ENCODE data around the gene FARP2. TPM values are rescaled to one million over a fixed set of nuclear protein-coding genes. Genes with fewer than 3 reads are reported as not detected.

The FARP2 gene
- total and polyA plus RNA-seq, 10 of the 15 experiments (the other 5 are each of a cell fraction or from before 2014, with no cell fraction given), result 5.5 to 67.5 (median 36.8) TPM

DNA sequence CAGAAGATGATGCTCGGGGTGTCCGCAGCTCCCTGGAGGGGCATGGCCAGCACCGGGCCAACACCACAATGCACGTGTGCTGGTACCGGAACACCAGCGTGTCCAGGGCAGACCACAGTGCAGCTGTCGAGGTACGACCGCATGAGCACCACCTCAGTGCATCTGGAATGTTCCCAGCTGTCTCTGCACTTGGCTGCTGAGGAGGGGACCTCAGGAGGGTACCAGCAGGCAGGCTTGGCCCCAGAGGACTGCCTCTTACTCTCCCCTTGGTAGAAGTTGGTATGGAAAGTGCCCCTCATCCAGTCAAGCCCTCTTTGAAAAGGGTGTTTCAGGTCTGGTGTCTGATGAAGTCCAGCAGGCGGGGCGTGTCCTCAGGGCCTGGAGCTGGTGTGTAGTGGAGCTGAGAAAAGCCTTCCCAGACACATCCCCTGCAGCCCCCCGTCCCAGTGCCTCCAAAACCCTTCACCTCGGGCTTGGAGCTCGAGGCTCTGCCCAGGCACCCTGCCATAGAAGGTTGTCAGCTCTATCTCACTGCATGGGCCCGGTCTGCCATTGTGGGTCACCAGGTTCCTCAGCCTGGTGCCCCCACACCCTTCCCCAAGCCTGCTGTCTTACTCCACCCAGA, 135.6 kb downstream of the FARP2 start:
- ATAC-seq (no peak), FAIRE-seq (no peak), DNase-seq (ENCODE audit: low read depth, low spot score) (no peak)
- H3K9me3 ChIP-seq (replicated peaks; ENCODE audit: control insufficient read depth, insufficient read depth, low read length), result no peaks in the 10 kb centered on the region
- no peaks in the 10 kb centered on the region for H4K20me1 ChIP-seq (ENCODE audit: control insufficient read depth, insufficient read depth)
- no peak overlapping the region for H3K27ac ChIP-seq (ENCODE audit: control insufficient read depth, insufficient read depth)
- ChIA-PET POLR2A (no interaction called here), SMC1A (ENCODE audit: uncharacterized antibody, unreplicated experiment) (interaction anchor here (1.5 kb wide), 1 partner anchor 133 kb away, joined by 4 read pairs; no protein-coding TSS in a partner anchor), CTCF (no interaction called here), RAD21 (ENCODE audit: unreplicated experiment) (no interaction called here)
- H3K27me3 ChIP-seq (replicated peaks in 1 of 2; ENCODE audit: control insufficient read depth in 2 of 2, insufficient read depth in 2 of 2, low read length in 1 of 2), result no peaks in the 10 kb centered on the region
- intact Hi-C loops (cut with micrococcal nuclease; ENCODE audit: unreplicated experiment), result no loop called here
- no peaks in the 10 kb centered on the region for H3K4me1 ChIP-seq (ENCODE audit: control insufficient read depth, insufficient read depth, low read length)
- BruUV-seq (replicated peaks), result no TSS peak
- H3K4me3 ChIP-seq, result no peak overlapping the region
- H2AFZ ChIP-seq (ENCODE audit: control insufficient read depth, low read depth, low read length), result no peak overlapping the region
- H3K79me2 ChIP-seq (ENCODE audit: control insufficient read depth, insufficient read depth, low read length), result no peaks in the 10 kb centered on the region
- 89% methylated on average over 13 of the region's 15 CpGs for WGBS (ENCODE audit: insufficient coverage, insufficient replicate concordance, low lambda C conversion rate, missing lambda C conversion rate)
- in situ Hi-C loops (cut with MboI), result no loop called here
- no peak overlapping the region for H3K4me2 ChIP-seq (ENCODE audit: control insufficient read depth, insufficient read depth)
- H3K9ac ChIP-seq (ENCODE audit: control insufficient read depth, insufficient read depth, low read length), result no peak overlapping the region
- TF ChIP-seq POLR2A (IDR thresholded peaks at IDR 0.05; ENCODE audit: low read depth, low read length) (peak; percentile 21; the same call in 1 of the 2 replicates), GATAD2B (conservative IDR thresholded peaks at IDR 0.05; ENCODE audit: low read depth) (no peak)
- TF ChIP-seq, protein P1, sequence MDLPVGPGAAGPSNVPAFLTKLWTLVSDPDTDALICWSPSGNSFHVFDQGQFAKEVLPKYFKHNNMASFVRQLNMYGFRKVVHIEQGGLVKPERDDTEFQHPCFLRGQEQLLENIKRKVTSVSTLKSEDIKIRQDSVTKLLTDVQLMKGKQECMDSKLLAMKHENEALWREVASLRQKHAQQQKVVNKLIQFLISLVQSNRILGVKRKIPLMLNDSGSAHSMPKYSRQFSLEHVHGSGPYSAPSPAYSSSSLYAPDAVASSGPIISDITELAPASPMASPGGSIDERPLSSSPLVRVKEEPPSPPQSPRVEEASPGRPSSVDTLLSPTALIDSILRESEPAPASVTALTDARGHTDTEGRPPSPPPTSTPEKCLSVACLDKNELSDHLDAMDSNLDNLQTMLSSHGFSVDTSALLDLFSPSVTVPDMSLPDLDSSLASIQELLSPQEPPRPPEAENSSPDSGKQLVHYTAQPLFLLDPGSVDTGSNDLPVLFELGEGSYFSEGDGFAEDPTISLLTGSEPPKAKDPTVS (IDR thresholded peaks at IDR 0.05; ENCODE audit: low read depth, low read length), result no peak
- H3K36me3 ChIP-seq (ENCODE audit: control insufficient read depth in 2 of 2, insufficient read depth in 2 of 2, low read length in 1 of 2), result peaks cover 0 to 10% of the 10 kb centered on the region in 2 experiments; a peak in 3 of 4 replicates

DNA sequence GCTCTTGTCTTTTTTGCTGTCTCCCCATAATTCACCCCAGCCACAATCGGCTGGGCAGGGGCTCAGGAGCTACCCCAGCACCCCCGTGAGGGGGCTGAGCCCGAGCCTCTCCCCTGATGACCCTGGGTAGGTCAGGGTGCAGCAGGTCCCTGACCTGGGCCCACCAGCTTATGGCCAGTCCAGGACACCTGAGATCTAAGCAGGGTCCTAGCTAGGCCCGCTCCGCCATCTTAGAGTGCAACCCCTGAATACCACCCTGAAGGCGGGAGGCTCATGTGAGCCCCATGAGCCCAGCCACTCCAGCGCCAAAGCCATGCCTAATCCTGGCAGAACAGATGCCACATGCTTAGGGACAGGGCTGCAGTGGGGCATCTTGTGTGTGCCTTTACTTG, 136.1 kb downstream of the FARP2 start:
- no peak for DNase-seq (ENCODE audit: low read depth, low spot score)
- in situ Hi-C loops (cut with MboI) (no loop called here), intact Hi-C loops (cut with micrococcal nuclease; ENCODE audit: unreplicated experiment) (no loop called here)
- no peaks in the 10 kb centered on the region for H3K4me1 ChIP-seq (ENCODE audit: control insufficient read depth, insufficient read depth, low read length)
- no peaks in the 10 kb centered on the region for H3K27me3 ChIP-seq (replicated peaks in 1 of 2; ENCODE audit: control insufficient read depth in 2 of 2, insufficient read depth in 2 of 2, low read length in 1 of 2)
- no peak overlapping the region for H2AFZ ChIP-seq (ENCODE audit: control insufficient read depth, low read depth, low read length)
- no peak overlapping the region for H3K4me3 ChIP-seq
- no peaks in the 10 kb centered on the region for H3K9me3 ChIP-seq (replicated peaks; ENCODE audit: control insufficient read depth, insufficient read depth, low read length)
- TF ChIP-seq RELA (IDR thresholded peaks at IDR 0.05; ENCODE audit: borderline replicate concordance, partially characterized antibody), result no peak
- ChIA-PET RAD21 (ENCODE audit: unreplicated experiment) (no interaction called here), CTCF (no interaction called here), SMC1A (ENCODE audit: uncharacterized antibody, unreplicated experiment) (no interaction called here), POLR2A (no interaction called here)
- no peak overlapping the region for H3K9ac ChIP-seq (ENCODE audit: control insufficient read depth, insufficient read depth, low read length)
- no TSS peak for BruUV-seq (replicated peaks)
- no peak for FAIRE-seq
- ATAC-seq, result no peak
- 99% methylated on average over 7 of the region's 7 CpGs for WGBS (ENCODE audit: insufficient coverage, insufficient replicate concordance, low lambda C conversion rate, missing lambda C conversion rate)
- H3K36me3 ChIP-seq (ENCODE audit: control insufficient read depth in 2 of 2, insufficient read depth in 2 of 2, low read length in 1 of 2), result peaks cover 0 to 12% of the 10 kb centered on the region in 2 experiments; a peak in 3 of 4 replicates
- H3K79me2 ChIP-seq (ENCODE audit: control insufficient read depth, insufficient read depth, low read length), result no peaks in the 10 kb centered on the region
- H4K20me1 ChIP-seq (ENCODE audit: control insufficient read depth, insufficient read depth), result no peaks in the 10 kb centered on the region
- H3K27ac ChIP-seq (ENCODE audit: control insufficient read depth, insufficient read depth), result no peak overlapping the region
- no peak overlapping the region for H3K4me2 ChIP-seq (ENCODE audit: control insufficient read depth, insufficient read depth)

All from GM12878 (cell line).